ENCODE data around the gene SLBP. TPM values are rescaled to one million over a fixed set of nuclear protein-coding genes. Genes with fewer than 3 reads are reported as not detected.

The SLBP gene
- total RNA-seq, 1 experiment from 2014 or later: 73.4 TPM

- no peak for TF ChIP-seq SIN3A (IDR thresholded peaks at IDR 0.05; ENCODE audit: borderline replicate concordance, insufficient read depth, low read depth, low read length)
- TF ChIP-seq REST (IDR thresholded peaks at IDR 0.05; ENCODE audit: insufficient read depth in 1 of 2, low read depth in 2 of 2, low read length in 1 of 2): no peak
- no peak for TF ChIP-seq CTCF (IDR thresholded peaks at IDR 0.05)
- no peak for TF ChIP-seq TCF7L2 (IDR thresholded peaks at IDR 0.05; ENCODE audit: low read depth, low read length)
- TF ChIP-seq POLR2AphosphoS5 (IDR thresholded peaks at IDR 0.05; ENCODE audit: low read depth, low read length): no peak
- in situ Hi-C loops (cut with HindIII; ENCODE audit: low pct_unique_long_range_greater_than_20kb, low sequenced_read_pairs): no loop called here
- ChIA-PET CTCF (no interaction called here), POLR2A (interaction anchor here (0.6 kb wide), 1 partner anchor 44 kb away, joined by 8 read pairs; no protein-coding TSS in a partner anchor)
- no peaks in the 10 kb centered on the region for H3K27me3 ChIP-seq (ENCODE audit: control insufficient read depth, insufficient read depth, low read length)
- no TSS peak for BruUV-seq (replicated peaks)
- H3K4me1 ChIP-seq (ENCODE audit: control insufficient read depth, insufficient read depth, low read length): peaks cover 23% of the 10 kb centered on the region
- ATAC-seq (no peak), DNase-seq (ENCODE audit: low read depth, low spot score) (no peak)
- H3K27ac ChIP-seq (ENCODE audit: low read length): no peak overlapping the region
- peaks cover 12% of the 10 kb centered on the region for H3K36me3 ChIP-seq (ENCODE audit: control insufficient read depth, insufficient read depth, low read length)
- H3K9me3 ChIP-seq (ENCODE audit: control insufficient read depth, insufficient read depth, low read depth, low read length): no peaks in the 10 kb centered on the region
- intact Hi-C loops (cut with micrococcal nuclease; ENCODE audit: unreplicated experiment): no loop called here
- no peak overlapping the region for H3K4me3 ChIP-seq (ENCODE audit: low read depth in 2 of 2, low read length in 2 of 2)
Observed at GRCh38 chr4:1706358-1706757, 5.8 kb downstream of the SLBP start.

GRCh38 chr4:1705732-1706131, 6.4 kb downstream of the SLBP start:
- no TSS peak for BruUV-seq (replicated peaks)
- in situ Hi-C loops (cut with HindIII; ENCODE audit: low pct_unique_long_range_greater_than_20kb, low sequenced_read_pairs) (no loop called here), intact Hi-C loops (cut with micrococcal nuclease; ENCODE audit: unreplicated experiment) (no loop called here)
- CTCF ChIA-PET: no interaction called here
- TF ChIP-seq TCF7L2 (IDR thresholded peaks at IDR 0.05; ENCODE audit: low read depth, low read length) (no peak), CTCF (IDR thresholded peaks at IDR 0.05) (no peak), SIN3A (IDR thresholded peaks at IDR 0.05; ENCODE audit: borderline replicate concordance, insufficient read depth, low read depth, low read length) (no peak), REST (IDR thresholded peaks at IDR 0.05; ENCODE audit: insufficient read depth in 1 of 2, low read depth in 2 of 2, low read length in 1 of 2) (no peak), POLR2AphosphoS5 (IDR thresholded peaks at IDR 0.05; ENCODE audit: low read depth, low read length) (no peak)
- Histone ChIP-seq H3K27me3 (ENCODE audit: control insufficient read depth, insufficient read depth, low read length) (no peaks in the 10 kb centered on the region), H3K9me3 (ENCODE audit: control insufficient read depth, insufficient read depth, low read depth, low read length) (no peaks in the 10 kb centered on the region), H3K27ac (ENCODE audit: low read length) (no peak overlapping the region), H3K4me1 (ENCODE audit: control insufficient read depth, insufficient read depth, low read length) (peaks cover 23% of the 10 kb centered on the region), H3K36me3 (ENCODE audit: control insufficient read depth, insufficient read depth, low read length) (peaks cover 12% of the 10 kb centered on the region), H3K4me3 (ENCODE audit: low read depth in 2 of 2, low read length in 2 of 2) (no peak overlapping the region)
- ATAC-seq (no peak), DNase-seq (ENCODE audit: low read depth, low spot score) (no peak)
- POLR2A ChIA-PET: interaction anchor here (0.6 kb wide), 1 partner anchor 43 kb away, joined by 8 read pairs; no protein-coding TSS in a partner anchor
